ENCODE measurements around the gene PRSS53. TPM values are rescaled to one million over a fixed set of nuclear protein-coding genes. Genes with fewer than 3 reads are reported as not detected.
A peak's percentile ranks its signal among the peaks of the same experiment; 100 is the strongest.
"Not testable (repeated sequence)": the region's sequence is repeated elsewhere in the genome, so short reads cannot be mapped to it uniquely, and the experiment has no call there.

PRSS53 gene
- total and polyA plus RNA-seq, 5 experiments from 2014 or later: 0.49 to 11.4 (median 0.54) TPM

DNA sequence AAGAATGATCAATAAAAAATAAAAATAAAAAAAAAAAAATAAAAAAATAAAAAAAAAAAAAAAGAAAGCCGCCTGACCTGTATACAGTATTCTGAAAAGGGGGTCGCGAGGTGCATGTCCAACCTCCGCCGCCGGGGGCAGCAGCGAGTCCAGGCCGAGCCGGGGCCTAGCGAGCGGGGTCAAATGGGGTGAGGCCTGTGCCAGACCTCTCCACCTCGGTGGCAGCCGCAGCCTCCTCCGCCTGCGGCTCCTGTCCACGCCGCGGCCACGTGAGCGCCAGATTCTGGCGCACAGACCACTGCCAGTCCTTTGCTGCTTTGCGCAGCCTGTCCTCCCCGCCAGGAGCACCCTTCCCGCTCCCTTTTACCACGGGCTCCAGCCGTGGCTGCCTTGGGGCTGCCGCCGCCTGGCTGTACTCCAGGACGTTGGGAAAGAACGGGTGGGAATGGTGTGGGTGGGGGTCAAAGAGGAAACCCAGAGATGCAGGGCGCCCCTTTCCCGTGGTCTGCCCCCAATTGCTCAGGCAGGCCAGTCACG, 17.0 kb upstream of the PRSS53 start:
- POLR2A ChIA-PET: no interaction called here
- Mint-ChIP-seq H3K27me3 (no peaks in the 10 kb centered on the region), H3K4me3 (peak overlapping the region in 8 of 10 donors; percentile 33 to 69 (median 50)), H3K4me1 (peaks cover 8 to 23% (median 20%) of the 10 kb centered on the region in 4 donors), H3K9me3 (no peaks in the 10 kb centered on the region), H3K36me3 (peaks cover 0 to 9% (median 2%) of the 10 kb centered on the region in 3 donors), H3K27ac (peak overlapping the region in 6 of 10 donors; percentile 43 to 72 (median 58))
- ATAC-seq (peak; percentile 74 to 84), DNase-seq (peak; percentile 73 to 85 (median 80))

DNA sequence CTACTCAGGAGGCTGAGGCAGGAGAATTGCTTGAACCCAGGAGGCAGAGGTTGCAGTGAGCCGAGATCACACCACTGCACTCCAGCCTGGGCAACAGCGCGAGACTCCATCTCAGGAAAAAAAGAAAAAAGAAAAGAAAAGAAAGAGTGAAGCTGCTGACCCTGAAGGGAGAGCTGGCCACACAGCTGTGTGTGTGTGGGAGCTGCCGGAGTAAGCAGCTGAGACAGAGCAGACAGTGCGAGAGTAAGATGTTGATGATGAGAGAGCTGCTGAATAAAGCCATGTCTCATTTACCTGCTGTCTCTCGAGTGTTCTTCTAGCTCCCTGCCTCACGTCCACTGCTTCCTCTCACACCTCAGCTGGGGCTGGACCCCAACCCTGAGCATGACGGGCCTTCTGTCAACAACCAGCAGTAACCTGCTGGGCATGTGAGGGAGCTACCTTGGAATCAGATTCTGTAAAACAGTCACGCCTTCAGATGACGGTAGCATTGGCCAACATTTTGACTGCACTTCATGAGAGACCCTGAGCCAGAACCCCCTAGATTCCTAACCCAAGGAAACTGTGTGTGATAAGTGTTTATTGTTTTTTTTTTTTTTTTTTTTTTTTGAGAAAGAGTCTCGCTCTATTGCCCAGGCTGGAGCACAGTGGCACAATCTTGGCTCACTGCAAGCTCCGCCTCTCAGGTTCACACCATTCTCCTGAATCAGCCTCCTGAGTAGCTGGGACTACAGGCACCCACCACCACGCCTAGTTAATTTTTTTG, 12.3 kb upstream of the PRSS53 start:
- ATAC-seq, H3K9me3 Mint-ChIP-seq, H3K4me3 Mint-ChIP-seq, DNase-seq, H3K36me3 Mint-ChIP-seq, H3K27me3 Mint-ChIP-seq: not testable (repeated sequence)
- peaks cover 2 to 11% (median 7%) of the 10 kb centered on the region in 4 donors for H3K4me1 Mint-ChIP-seq
- peak overlapping the region in 1 of 10 donors; percentile 63 for H3K27ac Mint-ChIP-seq
- POLR2A ChIA-PET: interaction anchor here (0.6 to 1.3 kb wide), 7 partner anchors 13 to 297 kb away, joined by 3 to 7 read pairs (median 3); partner anchors contain the start of genes KAT8, ZNF646 and ZNF668

DNA sequence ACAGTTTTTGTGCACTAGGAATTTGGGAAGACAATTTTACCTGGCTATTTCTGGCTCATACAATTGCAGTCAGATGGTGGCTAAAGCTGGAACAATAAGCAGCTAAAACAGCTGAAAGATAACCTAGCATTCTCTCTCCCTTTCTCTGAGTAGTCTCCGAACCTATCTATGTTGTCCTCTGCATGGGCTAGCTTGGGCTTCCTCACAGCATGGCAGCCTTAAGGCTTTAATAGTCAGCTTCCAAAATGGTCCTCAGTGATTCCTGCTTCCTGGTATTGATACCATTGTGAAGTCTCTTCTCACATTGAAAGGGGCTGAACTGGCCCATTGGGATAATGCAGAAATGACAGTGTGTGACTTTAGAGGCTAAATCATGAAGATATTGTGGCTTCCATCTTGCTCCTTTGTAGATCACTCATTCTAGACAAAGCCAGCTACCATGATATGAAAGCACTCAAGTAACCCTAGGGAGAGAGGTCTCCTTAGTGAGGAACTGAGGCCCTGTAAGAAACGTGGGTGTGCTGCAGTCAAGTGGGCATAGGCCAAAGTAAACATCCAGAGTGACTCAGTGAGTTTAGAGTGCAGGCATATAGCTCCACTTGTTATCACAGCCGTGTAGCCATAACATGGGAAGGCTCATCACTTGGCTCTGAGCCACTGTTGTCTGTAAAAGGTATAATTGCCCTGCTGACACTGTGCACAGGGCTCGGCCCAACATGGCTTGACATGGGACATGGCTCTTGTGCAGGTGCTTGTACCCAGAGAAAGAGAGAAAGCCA, 11.3 kb upstream of the PRSS53 start:
- no peaks in the 10 kb centered on the region for H3K27me3 Mint-ChIP-seq
- POLR2A ChIA-PET: interaction anchor here (1.2 to 1.3 kb wide), 2 partner anchors 80 to 115 kb away, joined by 4 to 5 read pairs; no protein-coding TSS in a partner anchor
- H3K4me1 Mint-ChIP-seq: peaks cover 5 to 14% (median 10%) of the 10 kb centered on the region in 4 donors
- H3K27ac Mint-ChIP-seq: no peak overlapping the region
- ATAC-seq: no peak
- no peak overlapping the region for H3K4me3 Mint-ChIP-seq
- peaks cover 0 to 3% (median 0%) of the 10 kb centered on the region in 9 donors for H3K9me3 Mint-ChIP-seq
- DNase-seq: no peak
- no peaks in the 10 kb centered on the region for H3K36me3 Mint-ChIP-seq

DNA sequence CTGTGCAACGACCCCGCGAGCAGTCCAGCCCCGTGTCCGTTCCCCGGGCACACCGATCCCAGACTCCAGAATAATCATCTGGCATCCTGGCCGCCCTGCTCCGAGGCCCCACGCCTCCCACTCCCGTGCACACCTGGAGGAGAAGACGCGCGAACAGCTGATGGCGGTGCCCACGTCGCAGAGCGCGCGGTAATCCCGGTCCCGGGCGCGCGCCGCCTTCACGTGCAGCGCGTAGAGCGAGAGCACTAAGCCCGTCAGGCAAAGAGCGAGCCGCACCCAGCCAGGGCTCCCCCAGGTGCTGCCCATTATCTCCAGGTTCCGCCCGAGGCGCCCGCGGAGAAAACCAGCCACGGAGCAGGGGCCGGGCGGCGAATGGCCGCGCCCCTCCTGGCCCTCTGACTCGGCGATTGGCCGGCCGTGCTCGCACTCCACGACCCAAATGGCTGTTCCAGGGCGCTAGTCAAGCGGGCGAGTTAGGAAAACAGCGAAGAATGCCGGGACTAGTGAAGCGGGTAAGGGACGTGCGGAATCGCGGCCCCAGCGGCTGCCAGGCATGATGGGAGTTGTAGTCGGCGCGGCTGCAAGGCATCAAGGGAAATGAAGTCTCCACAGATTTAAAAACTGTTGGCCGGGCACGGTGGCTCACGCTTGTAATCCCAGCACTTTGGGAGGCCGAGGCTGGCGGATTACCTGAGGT, 5.8 kb upstream of the PRSS53 start, which contains the start of gene VKORC1:
Gene VKORC1, minus strand, starts transcription at position 374 of the 697 bp plus-strand sequence. Its CDS starts 68 bp downstream, at position 306.
- Mint-ChIP-seq H3K36me3 (peaks cover 0 to 13% (median 2%) of the 10 kb centered on the region in 3 donors), H3K27ac (peak within 1 kb of the TSS; percentile 63 to 96 (median 92)), H3K4me3 (peak within 1 kb of the TSS; percentile 89 to 98 (median 92)), H3K27me3 (no peaks in the 10 kb centered on the region), H3K4me1 (peaks cover 13 to 36% (median 32%) of the 10 kb centered on the region in 4 donors), H3K9me3 (no peaks in the 10 kb centered on the region)
- DNase-seq (peak; percentile 68 to 89 (median 82)), ATAC-seq (peak; percentile 91 to 95)
- POLR2A ChIA-PET: interaction anchor here (0.6 to 4.8 kb wide), 8 partner anchors 21 to 237 kb away, joined by 3 to 26 read pairs (median 3); partner anchors contain the start of genes FUS, KAT8, ZNF646 and ZNF668

DNA sequence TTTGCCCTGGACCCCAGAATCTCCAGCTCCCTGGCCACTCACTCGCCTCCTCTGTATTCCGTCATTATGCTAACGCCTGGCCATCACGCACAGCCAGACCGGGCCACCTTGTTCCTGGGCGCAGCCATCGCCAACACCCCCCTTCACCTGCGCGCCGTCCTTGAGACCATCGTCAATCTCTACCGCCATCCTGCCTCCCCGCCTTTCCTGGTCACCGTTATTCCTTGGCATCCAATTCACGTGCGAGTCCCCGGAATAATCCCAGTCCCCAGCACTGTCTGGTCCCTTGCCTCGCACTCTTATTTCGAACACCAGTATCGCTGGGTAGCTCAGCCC, 5.3 kb upstream of the PRSS53 start:
- DNase-seq (no peak), ATAC-seq (no peak)
- Mint-ChIP-seq H3K27me3 (no peaks in the 10 kb centered on the region), H3K4me3 (peak overlapping the region; percentile 89 to 98 (median 92)), H3K4me1 (peaks cover 13 to 36% (median 32%) of the 10 kb centered on the region in 4 donors), H3K36me3 (peaks cover 0 to 15% (median 2%) of the 10 kb centered on the region in 3 donors), H3K9me3 (no peaks in the 10 kb centered on the region), H3K27ac (peak overlapping the region; percentile 63 to 96 (median 92))
- POLR2A ChIA-PET: interaction anchor here (0.7 to 4.8 kb wide), 7 partner anchors 20 to 238 kb away, joined by 3 to 26 read pairs (median 3); partner anchors contain the start of genes FUS, KAT8, ZNF646 and ZNF668

DNA sequence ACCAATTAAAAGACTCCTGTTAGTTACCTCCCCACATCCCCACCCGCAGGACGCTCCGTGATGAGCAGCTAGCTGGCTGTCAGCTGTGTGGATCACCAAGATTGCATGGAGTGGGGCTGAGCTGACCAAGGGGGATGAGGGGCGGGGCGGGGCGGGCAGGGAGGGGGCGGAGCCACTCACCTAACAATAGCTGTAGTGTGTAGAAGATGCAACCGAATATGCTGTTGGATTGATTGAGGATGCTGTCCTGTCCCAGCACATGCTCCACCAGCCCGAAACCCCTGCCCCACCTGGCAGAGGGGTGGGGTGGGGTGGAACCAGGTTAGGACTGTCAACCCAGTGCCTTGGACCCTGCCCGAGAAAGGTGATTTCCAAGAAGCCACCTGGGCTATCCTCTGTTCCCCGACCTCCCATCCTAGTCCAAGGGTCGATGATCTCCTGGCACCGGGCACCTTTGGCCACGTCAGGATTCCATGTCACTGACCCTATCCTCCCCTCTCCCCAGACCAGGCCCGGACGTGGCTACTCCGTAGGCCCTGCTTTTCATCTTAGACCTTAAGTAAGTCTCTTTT, 4.5 kb upstream of the PRSS53 start:
- DNase-seq: no peak
- no peaks in the 10 kb centered on the region for H3K27me3 Mint-ChIP-seq
- POLR2A ChIA-PET: interaction anchor here (0.9 to 4.8 kb wide), 7 partner anchors 19 to 87 kb away, joined by 3 to 26 read pairs (median 5); partner anchors contain the start of genes FUS, KAT8, ZNF646 and ZNF668
- ATAC-seq: no peak
- H3K9me3 Mint-ChIP-seq: no peaks in the 10 kb centered on the region
- H3K36me3 Mint-ChIP-seq: peaks cover 0 to 15% (median 2%) of the 10 kb centered on the region in 3 donors
- H3K27ac Mint-ChIP-seq: peak overlapping the region in 4 of 10 donors; percentile 11 to 76 (median 54)
- H3K4me3 Mint-ChIP-seq: peak overlapping the region; percentile 41 to 92 (median 60)
- H3K4me1 Mint-ChIP-seq: peaks cover 13 to 36% (median 32%) of the 10 kb centered on the region in 4 donors

DNA sequence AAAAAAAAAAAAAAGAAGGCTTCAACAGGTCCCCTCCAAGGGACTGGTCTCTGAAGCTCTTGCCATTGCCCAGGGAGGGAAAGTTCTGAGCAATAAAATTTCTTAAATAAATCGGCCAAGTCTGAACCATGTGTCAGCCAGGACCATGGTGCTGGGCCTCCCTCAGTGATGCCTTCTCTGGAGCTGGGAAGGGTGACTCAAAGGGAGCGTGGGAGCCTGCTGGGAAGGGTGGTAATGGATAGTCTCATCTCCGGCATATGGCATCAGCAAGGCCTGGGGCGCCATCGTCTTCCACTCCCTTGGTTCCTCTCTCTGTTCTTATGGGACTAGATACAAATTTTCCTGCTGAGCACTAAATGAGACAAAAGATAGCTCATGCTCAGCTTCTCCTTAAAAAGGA, 3.6 kb upstream of the PRSS53 start:
- Mint-ChIP-seq H3K9me3 (no peaks in the 10 kb centered on the region), H3K4me3 (peak overlapping the region in 7 of 10 donors; percentile 11 to 92 (median 57)), H3K27ac (peak overlapping the region in 6 of 10 donors; percentile 11 to 75 (median 50)), H3K36me3 (peaks cover 0 to 15% (median 2%) of the 10 kb centered on the region in 3 donors), H3K27me3 (no peaks in the 10 kb centered on the region), H3K4me1 (peaks cover 13 to 36% (median 32%) of the 10 kb centered on the region in 4 donors)
- DNase-seq: no peak
- POLR2A ChIA-PET: interaction anchor here (0.9 to 4.8 kb wide), 5 partner anchors 18 to 88 kb away, joined by 3 to 26 read pairs (median 5); partner anchors contain the start of genes FUS, KAT8, ZNF646 and ZNF668
- ATAC-seq: no peak

DNA sequence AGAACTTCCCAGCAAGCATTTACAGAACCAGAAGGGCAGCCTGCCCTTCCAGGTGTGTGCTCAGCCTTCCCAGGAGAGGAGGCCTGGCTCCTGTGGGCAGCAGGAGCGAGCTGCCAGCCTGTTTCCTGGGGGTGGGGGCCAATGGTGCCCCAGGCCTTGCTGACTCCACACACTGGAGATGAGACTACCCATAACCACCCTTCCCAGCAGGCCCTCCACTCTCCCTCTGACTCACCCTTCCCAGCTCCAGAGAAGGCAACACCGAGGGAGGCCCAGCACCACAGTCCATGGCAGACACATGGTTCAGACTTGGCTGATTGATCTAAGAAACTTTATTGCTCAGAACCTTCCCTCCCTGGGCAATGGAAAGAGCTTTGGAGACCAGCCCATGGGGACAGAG, 1.8 kb upstream of the PRSS53 start:
- Mint-ChIP-seq H3K4me3 (no peak overlapping the region), H3K36me3 (peaks cover 0 to 20% (median 2%) of the 10 kb centered on the region in 3 donors), H3K27me3 (no peaks in the 10 kb centered on the region), H3K4me1 (peaks cover 13 to 30% (median 23%) of the 10 kb centered on the region in 4 donors), H3K27ac (peak overlapping the region in 2 of 10 donors; percentile 34 to 57), H3K9me3 (no peaks in the 10 kb centered on the region)
- no peak for ATAC-seq
- DNase-seq: no peak
- POLR2A ChIA-PET: interaction anchor here (0.6 to 1.1 kb wide), 2 partner anchors 17 to 1284 kb away, joined by 3 to 4 read pairs; partner anchors contain the start of gene ZNF668

DNA sequence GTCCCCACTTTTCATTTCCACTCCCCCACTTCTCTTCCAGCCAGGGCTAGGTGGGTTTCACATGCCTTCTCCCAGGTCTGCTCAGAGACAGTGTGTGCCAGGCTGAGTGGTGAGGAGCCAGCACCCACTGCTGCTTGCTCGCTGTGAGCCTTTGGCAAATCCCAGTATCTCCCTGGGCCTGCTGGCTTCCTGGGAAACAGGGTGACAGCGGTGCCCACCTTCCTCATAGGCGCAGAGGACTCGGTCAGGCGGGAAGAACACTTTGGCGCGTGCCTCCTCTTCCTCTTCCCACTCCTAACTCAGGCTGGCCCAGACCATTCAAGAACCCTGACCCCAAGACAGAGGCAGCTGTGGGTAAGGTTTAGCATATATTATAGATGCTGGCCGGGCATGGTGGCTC, 456 bp upstream of the PRSS53 start:
- peak overlapping the region in 3 of 10 donors; percentile 16 to 82 (median 67) for H3K27ac Mint-ChIP-seq
- no peaks in the 10 kb centered on the region for H3K27me3 Mint-ChIP-seq
- DNase-seq: no peak
- ATAC-seq: no peak
- peaks cover 11 to 24% (median 14%) of the 10 kb centered on the region in 4 donors for H3K4me1 Mint-ChIP-seq
- POLR2A ChIA-PET: no interaction called here
- peaks cover 0 to 24% (median 2%) of the 10 kb centered on the region in 3 donors for H3K36me3 Mint-ChIP-seq
- H3K9me3 Mint-ChIP-seq: no peaks in the 10 kb centered on the region
- H3K4me3 Mint-ChIP-seq: no peak overlapping the region

DNA sequence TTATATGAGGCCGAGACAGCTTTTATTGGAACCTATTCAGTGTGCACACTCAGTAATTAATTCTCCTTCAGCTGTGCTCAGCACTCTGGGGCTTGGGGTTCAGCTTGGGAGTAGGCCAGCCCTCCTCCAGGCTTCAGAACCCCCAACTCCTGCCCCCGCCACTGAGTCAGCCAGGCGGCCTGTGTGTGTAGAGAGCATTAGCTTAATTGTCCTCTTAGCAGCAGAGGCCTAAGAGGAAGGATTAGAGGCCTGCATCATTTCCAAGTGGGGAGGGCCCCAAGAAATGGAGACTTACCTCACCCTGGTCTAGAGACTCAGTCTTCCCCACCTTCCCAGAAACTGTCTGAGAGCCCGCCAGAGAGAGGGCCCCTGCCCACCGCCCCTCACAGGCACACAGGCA, 772 bp downstream of the PRSS53 start:
- H3K4me1 Mint-ChIP-seq: peaks cover 0 to 19% (median 7%) of the 10 kb centered on the region in 4 donors
- H3K36me3 Mint-ChIP-seq: peaks cover 0 to 30% (median 2%) of the 10 kb centered on the region in 3 donors
- no peak overlapping the region for H3K4me3 Mint-ChIP-seq
- H3K9me3 Mint-ChIP-seq: no peaks in the 10 kb centered on the region
- no peak for ATAC-seq
- no peaks in the 10 kb centered on the region for H3K27me3 Mint-ChIP-seq
- DNase-seq: no peak
- H3K27ac Mint-ChIP-seq: peak overlapping the region in 2 of 10 donors; percentile 51 to 75
- POLR2A ChIA-PET: interaction anchor here (1.7 kb wide), 1 partner anchor 15 kb away, joined by 6 read pairs; the partner anchor contains the start of genes ZNF646 and ZNF668

DNA sequence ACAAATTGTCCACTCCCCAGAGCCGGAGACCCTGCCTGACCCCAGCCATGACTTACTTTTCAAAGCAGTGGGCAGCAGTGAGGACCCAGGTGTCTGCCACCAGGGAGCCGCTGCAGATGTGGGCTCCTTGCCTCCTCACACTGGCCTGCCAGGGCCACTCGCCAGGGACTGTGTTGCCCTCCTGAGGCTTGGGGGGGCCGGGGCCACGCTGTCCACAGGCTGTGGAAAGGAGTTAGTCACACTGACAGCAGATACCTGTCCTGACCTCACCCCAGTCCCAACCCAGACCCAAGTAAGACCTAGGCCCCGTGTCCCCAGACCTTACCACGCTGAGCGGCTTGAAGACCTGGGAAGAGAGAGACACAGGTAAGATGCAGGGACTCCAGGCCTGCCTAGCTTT, 1.3 kb downstream of the PRSS53 start:
- peaks cover 0 to 32% (median under 1%) of the 10 kb centered on the region in 3 donors for H3K36me3 Mint-ChIP-seq
- H3K27me3 Mint-ChIP-seq: no peaks in the 10 kb centered on the region
- ATAC-seq (no peak), DNase-seq (no peak)
- peaks cover 1 to 16% (median 5%) of the 10 kb centered on the region in 4 donors for H3K4me1 Mint-ChIP-seq
- peak overlapping the region in 1 of 10 donors; percentile 3 for H3K27ac Mint-ChIP-seq
- POLR2A ChIA-PET: interaction anchor here (1.7 kb wide), 1 partner anchor 14 kb away, joined by 6 read pairs; the partner anchor contains the start of genes ZNF646 and ZNF668
- no peaks in the 10 kb centered on the region for H3K9me3 Mint-ChIP-seq
- H3K4me3 Mint-ChIP-seq: no peak overlapping the region
